Neural progenitor cell (in vitro differentiated cells): Measurements from ENCODE around the gene PHAX. TPM values are rescaled to one million over a fixed set of nuclear protein-coding genes. Genes with fewer than 3 reads are reported as not detected.
A peak's percentile ranks its signal among the peaks of the same experiment; 100 is the strongest.

Experiments
- DNase-seq: peaks from one replicate; pipeline ENCODE4 v3.0.0-alpha.2; 2016; ENCODE audit warnings: low spot score
- H2AFZ ChIP-seq: fragments of 200-600 bp; sonication (generic); replicated peaks from 2 replicates; pipeline ENCODE4 v1.6.1; 2016; ENCODE audit warnings: antibody characterized with exemption
- H3F3A ChIP-seq: fragments of 200-600 bp; sonication (generic); 2 replicates; pipeline ENCODE4 v1.6.1; 2016; ENCODE audit warnings: antibody characterized with exemption, low read depth
- H3K27ac ChIP-seq: fragments of 200-600 bp; sonication (generic); 2 replicates; pipeline ENCODE4 v1.5.1; 2016; ENCODE audit warnings: mild to moderate bottlenecking
- H3K27me3 ChIP-seq: fragments of 200-600 bp; sonication (generic); 2 replicates; pipeline ENCODE4 v1.6.1; 2016; ENCODE audit warnings: mild to moderate bottlenecking, moderate library complexity
- H3K36me3 ChIP-seq: fragments of 200-600 bp; sonication (generic); 2 replicates; pipeline ENCODE4 v1.5.1; 2016
- H3K4me1 ChIP-seq: fragments of 200-600 bp; sonication (generic); 2 replicates; pipeline ENCODE4 v1.6.1; 2016; ENCODE audit warnings: mixed run types
- H3K4me2 ChIP-seq: fragments of 200-600 bp; sonication (generic); 2 replicates; pipeline ENCODE4 v1.6.1; 2016
- H3K4me3 ChIP-seq: fragments of 200-600 bp; sonication (generic); 2 replicates; pipeline ENCODE4 v1.5.1; 2016
- H3K79me2 ChIP-seq: fragments of 200-600 bp; sonication (generic); 2 replicates; pipeline ENCODE4 v1.6.1; 2016; ENCODE audit warnings: low read depth
- H3K9ac ChIP-seq: fragments of 200-600 bp; sonication (generic); 2 replicates; pipeline ENCODE4 v1.6.1; 2016
- H3K9me3 ChIP-seq: fragments of 200-600 bp; sonication (generic); 2 replicates; pipeline ENCODE4 v1.5.1; 2016; ENCODE audit warnings: low read depth
- H4K20me1 ChIP-seq: fragments of 200-600 bp; sonication (generic); 2 replicates; pipeline ENCODE4 v1.6.1; 2016; ENCODE audit warnings: low read depth
- H3K27ac Mint-ChIP-seq: 3 replicates; pipeline ENCODE4 v1.8.0; 2021; ENCODE audit warnings: mixed read lengths
- H3K27me3 Mint-ChIP-seq: 2 replicates; pipeline ENCODE4 v1.8.0; 2022; ENCODE audit warnings: low read depth, mild to moderate bottlenecking, inconsistent platforms, moderate library complexity, mixed read lengths; ENCODE audit not compliant: insufficient read depth
- H3K36me3 Mint-ChIP-seq: 3 replicates; pipeline ENCODE4 v1.8.0; 2021; ENCODE audit warnings: mixed read lengths
- H3K4me1 Mint-ChIP-seq: 3 replicates; pipeline ENCODE4 v1.8.0; 2021; ENCODE audit warnings: mixed read lengths
- H3K4me3 Mint-ChIP-seq: 3 replicates; pipeline ENCODE4 v1.8.0; 2021; ENCODE audit warnings: mild to moderate bottlenecking, moderate library complexity, mixed read lengths
- H3K9me3 Mint-ChIP-seq: 3 replicates; pipeline ENCODE4 v1.8.0; 2020; ENCODE audit warnings: mixed read lengths
- EZH2 ChIP-seq: fragments of 200-600 bp; sonication (generic); IDR thresholded peaks from 2 replicates; pipeline ENCODE4 v1.6.1; 2017; ENCODE audit warnings: antibody characterized with exemption, mild to moderate bottlenecking, moderate library complexity
- EZH2phosphoT487 ChIP-seq: fragments of 200-600 bp; sonication (generic); IDR thresholded peaks from 2 replicates; pipeline ENCODE4 v1.6.1; 2017; ENCODE audit warnings: antibody characterized with exemption
- total RNA-seq: library from RNA; depleted of rRNA; stranded (reverse); fragments of >200 nt; gene quantifications from 2 replicates; pipeline ENCODE4 v1.2.3, GENCODE V29; 2015; ENCODE audit warnings: low replicate concordance
- TF ChIP-seq, protein P1 (sequence below): fragments of 200-600 bp; sonication (generic); IDR thresholded peaks from 2 replicates; pipeline ENCODE4 v1.5.1; 2017; ENCODE audit warnings: antibody characterized with exemption, mild to moderate bottlenecking

The PHAX gene
- total RNA-seq, 1 donor from 2014 or later, result 86.8 TPM

GRCh38 chr5:126591549-126591948 lies 9.2 kb upstream of the PHAX start:
- Histone ChIP-seq H3K4me3 (no peak overlapping the region), H2AFZ (no peak overlapping the region), H3K36me3 (peaks cover 31% of the 10 kb centered on the region), H3K9ac (no peak overlapping the region), H4K20me1 (peaks cover 21% of the 10 kb centered on the region), H3K27me3 (no peaks in the 10 kb centered on the region), H3K79me2 (peaks cover 63% of the 10 kb centered on the region), H3K4me2 (no peak overlapping the region), H3F3A (peaks cover 19% of the 10 kb centered on the region), H3K27ac (no peak overlapping the region), H3K9me3 (no peaks in the 10 kb centered on the region), H3K4me1 (peaks cover 14% of the 10 kb centered on the region)
- Mint-ChIP-seq H3K4me3 (no peak overlapping the region), H3K27ac (no peak overlapping the region), H3K36me3 (peaks cover 14% of the 10 kb centered on the region), H3K27me3 (peaks cover 3% of the 10 kb centered on the region), H3K9me3 (no peaks in the 10 kb centered on the region), H3K4me1 (peaks cover 21% of the 10 kb centered on the region)
- DNase-seq, result no peak
- TF ChIP-seq EZH2phosphoT487, result no peak
- TF ChIP-seq, protein P1, sequence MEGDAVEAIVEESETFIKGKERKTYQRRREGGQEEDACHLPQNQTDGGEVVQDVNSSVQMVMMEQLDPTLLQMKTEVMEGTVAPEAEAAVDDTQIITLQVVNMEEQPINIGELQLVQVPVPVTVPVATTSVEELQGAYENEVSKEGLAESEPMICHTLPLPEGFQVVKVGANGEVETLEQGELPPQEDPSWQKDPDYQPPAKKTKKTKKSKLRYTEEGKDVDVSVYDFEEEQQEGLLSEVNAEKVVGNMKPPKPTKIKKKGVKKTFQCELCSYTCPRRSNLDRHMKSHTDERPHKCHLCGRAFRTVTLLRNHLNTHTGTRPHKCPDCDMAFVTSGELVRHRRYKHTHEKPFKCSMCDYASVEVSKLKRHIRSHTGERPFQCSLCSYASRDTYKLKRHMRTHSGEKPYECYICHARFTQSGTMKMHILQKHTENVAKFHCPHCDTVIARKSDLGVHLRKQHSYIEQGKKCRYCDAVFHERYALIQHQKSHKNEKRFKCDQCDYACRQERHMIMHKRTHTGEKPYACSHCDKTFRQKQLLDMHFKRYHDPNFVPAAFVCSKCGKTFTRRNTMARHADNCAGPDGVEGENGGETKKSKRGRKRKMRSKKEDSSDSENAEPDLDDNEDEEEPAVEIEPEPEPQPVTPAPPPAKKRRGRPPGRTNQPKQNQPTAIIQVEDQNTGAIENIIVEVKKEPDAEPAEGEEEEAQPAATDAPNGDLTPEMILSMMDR, result no peak

DNA sequence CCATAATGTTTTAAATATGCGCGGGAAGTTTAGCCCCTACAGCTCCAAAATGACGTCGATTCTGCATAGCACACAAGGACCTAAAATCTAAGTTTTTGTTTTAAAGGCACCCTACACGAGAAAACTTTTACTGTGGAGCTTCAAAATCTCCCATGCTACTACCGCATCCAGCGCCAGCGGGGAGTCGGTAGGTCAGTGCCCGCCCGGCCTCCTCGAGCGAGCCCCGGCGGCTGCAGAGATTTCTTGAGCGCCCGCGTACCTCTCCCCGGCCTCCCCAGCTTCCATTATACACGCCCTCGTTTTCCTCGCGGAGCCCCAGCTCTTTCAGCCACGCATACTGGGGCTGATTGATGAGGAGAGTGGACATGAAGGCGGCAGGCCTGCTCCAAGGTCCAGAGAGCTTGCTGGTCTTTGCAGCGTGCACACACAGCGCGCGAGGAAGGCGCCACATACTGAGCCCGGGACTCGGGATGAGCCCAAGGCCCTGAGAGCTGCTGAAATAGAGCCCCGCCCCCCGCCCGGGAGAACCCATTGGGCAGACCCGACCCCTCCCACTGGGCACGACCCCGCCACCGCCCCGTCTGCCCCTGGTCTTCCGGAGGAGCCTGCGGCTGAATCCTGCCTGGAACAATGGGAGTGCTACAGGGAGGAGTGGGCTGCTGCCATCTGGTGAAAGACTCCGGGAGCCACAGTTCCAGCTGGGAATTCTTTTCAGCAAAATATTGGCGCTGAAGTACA lies 5.8 kb upstream of the PHAX start, which contains the start of gene ALDH7A1:
Gene ALDH7A1, minus strand, starts transcription at position 472 of the 738 bp plus-strand sequence. Its CDS starts 21 bp downstream, at position 451.
- H3K9me3 Mint-ChIP-seq, result no peaks in the 10 kb centered on the region
- H3K36me3 Mint-ChIP-seq, result peaks cover 9% of the 10 kb centered on the region
- Histone ChIP-seq H2AFZ (peak within 1 kb of the TSS; percentile 98), H3K9ac (peak within 1 kb of the TSS; percentile 29), H4K20me1 (peaks cover 16% of the 10 kb centered on the region), H3K36me3 (peaks cover 21% of the 10 kb centered on the region), H3K27ac (peak within 1 kb of the TSS; percentile 88), H3K9me3 (no peaks in the 10 kb centered on the region), H3K4me2 (peak within 1 kb of the TSS; percentile 90), H3K4me1 (peaks cover 14% of the 10 kb centered on the region), H3K4me3 (peak within 1 kb of the TSS; percentile 72), H3F3A (peaks cover 19% of the 10 kb centered on the region), H3K79me2 (peaks cover 45% of the 10 kb centered on the region), H3K27me3 (no peaks in the 10 kb centered on the region)
- peaks cover 3% of the 10 kb centered on the region for H3K27me3 Mint-ChIP-seq
- H3K4me3 Mint-ChIP-seq, result peak within 1 kb of the TSS; percentile 89
- peak within 1 kb of the TSS; percentile 98 for H3K27ac Mint-ChIP-seq
- TF ChIP-seq, protein P1, result peak; percentile 65
- no peak for TF ChIP-seq EZH2
- no peak for TF ChIP-seq EZH2phosphoT487
- H3K4me1 Mint-ChIP-seq, result peaks cover 28% of the 10 kb centered on the region
- peak; percentile 98 for DNase-seq

- no peak for TF ChIP-seq EZH2
- no peak for TF ChIP-seq EZH2phosphoT487
- TF ChIP-seq, protein P1, result no peak
- Histone ChIP-seq H3K9ac (no peak overlapping the region), H3K27me3 (no peaks in the 10 kb centered on the region), H3K79me2 (peaks cover 41% of the 10 kb centered on the region), H3K27ac (no peak overlapping the region), H2AFZ (peak overlapping the region; percentile 98), H3K4me1 (peaks cover 20% of the 10 kb centered on the region), H4K20me1 (peaks cover 16% of the 10 kb centered on the region), H3K36me3 (peaks cover 15% of the 10 kb centered on the region), H3K4me2 (peak overlapping the region; percentile 90), H3K9me3 (no peaks in the 10 kb centered on the region), H3K4me3 (peak overlapping the region; percentile 72), H3F3A (peaks cover 19% of the 10 kb centered on the region)
- Mint-ChIP-seq H3K27ac (peak overlapping the region; percentile 98), H3K36me3 (peaks cover 9% of the 10 kb centered on the region), H3K4me3 (peak overlapping the region; percentile 89), H3K4me1 (peaks cover 35% of the 10 kb centered on the region), H3K27me3 (peaks cover 3% of the 10 kb centered on the region), H3K9me3 (no peaks in the 10 kb centered on the region)
- no peak for DNase-seq
Observed at GRCh38 chr5:126595486-126596083, 5.2 kb upstream of the PHAX start.
